Measurements from ENCODE around the gene EFNA2. TPM values are rescaled to one million over a fixed set of nuclear protein-coding genes. Genes with fewer than 3 reads are reported as not detected.

Gene EFNA2
- total RNA-seq, 4 donors from 2014 or later: not detected

GRCh38 chr19:1255186-1256161, 30.2 kb upstream of the EFNA2 start:
- peaks cover 35 to 69% (median 38%) of the 10 kb centered on the region in 3 donors for H3K36me3 ChIP-seq

GRCh38 chr19:1256646-1257474, 28.8 kb upstream of the EFNA2 start:
- no peaks in the 10 kb centered on the region for H3K9me3 ChIP-seq

More at GRCh38 chr19:1255186-1256161, 30.2 kb upstream of the EFNA2 start:
- no peaks in the 10 kb centered on the region for H3K27me3 ChIP-seq
- H3K27ac ChIP-seq: peak overlapping the region; percentile 98 to 100 (median 100)
- H3K4me3 ChIP-seq: no peak overlapping the region
- DNase-seq: no peak
- H3K4me1 ChIP-seq: peaks cover 73 to 98% (median 81%) of the 10 kb centered on the region in 3 donors
- TF ChIP-seq CTCF (IDR thresholded peaks at IDR 0.05) (no peak), POLR2A (IDR thresholded peaks at IDR 0.05) (no peak)
- no peaks in the 10 kb centered on the region for H3K9me3 ChIP-seq
- intact Hi-C loops (cut with DNase I): no loop called here
- WGBS, 2 donors: 53 to 58% methylated on average over 3 to 4 of the region's 52 CpGs

GRCh38 chr19:1257475-1258162, 28.1 kb upstream of the EFNA2 start:
- peaks cover 83 to 100% (median 89%) of the 10 kb centered on the region in 3 donors for H3K4me1 ChIP-seq
- TF ChIP-seq POLR2A (IDR thresholded peaks at IDR 0.05): no peak
- TF ChIP-seq CTCF (IDR thresholded peaks at IDR 0.05): no peak
- no peaks in the 10 kb centered on the region for H3K27me3 ChIP-seq
- H3K36me3 ChIP-seq: peaks cover 29 to 52% (median 35%) of the 10 kb centered on the region in 3 donors
- peak overlapping the region; percentile 97 to 99 (median 98) for H3K27ac ChIP-seq
- intact Hi-C loops (cut with DNase I): no loop called here
- H3K4me3 ChIP-seq: peak overlapping the region in 1 of 4 donors; percentile 13
- no peak for DNase-seq
- H3K9me3 ChIP-seq: no peaks in the 10 kb centered on the region
- WGBS, 2 donors: 53 to 58% methylated on average over 17 of the region's 23 CpGs

More at GRCh38 chr19:1256646-1257474, 28.8 kb upstream of the EFNA2 start:
- 48 to 70% methylated on average over 6 to 28 of the region's 46 CpGs for WGBS, 2 donors
- DNase-seq: no peak
- no peak overlapping the region for H3K4me3 ChIP-seq
- intact Hi-C loops (cut with DNase I): no loop called here
- peak overlapping the region; percentile 43 to 99 (median 98) for H3K27ac ChIP-seq
- peaks cover 79 to 100% (median 86%) of the 10 kb centered on the region in 3 donors for H3K4me1 ChIP-seq
- TF ChIP-seq POLR2A (IDR thresholded peaks at IDR 0.05) (no peak), CTCF (IDR thresholded peaks at IDR 0.05) (no peak)
- H3K36me3 ChIP-seq: peaks cover 32 to 55% (median 35%) of the 10 kb centered on the region in 3 donors
- H3K27me3 ChIP-seq: no peaks in the 10 kb centered on the region

- Histone ChIP-seq H3K9me3 (no peaks in the 10 kb centered on the region), H3K4me1 (peaks cover 88 to 100% (median 89%) of the 10 kb centered on the region in 3 donors), H3K36me3 (peaks cover 29 to 52% (median 35%) of the 10 kb centered on the region in 3 donors), H3K27me3 (no peaks in the 10 kb centered on the region), H3K27ac (peak overlapping the region; percentile 97 to 99 (median 98)), H3K4me3 (peak overlapping the region in 1 of 4 donors; percentile 13)
- 72 to 92% methylated on average over 2 to 8 of the region's 8 CpGs for WGBS, 2 donors
- TF ChIP-seq POLR2A (IDR thresholded peaks at IDR 0.05) (no peak), CTCF (IDR thresholded peaks at IDR 0.05) (no peak)
- intact Hi-C loops (cut with DNase I): no loop called here
- no peak for DNase-seq
Measured at GRCh38 chr19:1258163-1258492, 27.5 kb upstream of the EFNA2 start.

All from esophagus squamous epithelium (tissue), 5 donors.